Measurements from ENCODE around the gene WNK4. TPM values are rescaled to one million over a fixed set of nuclear protein-coding genes. Genes with fewer than 3 reads are reported as not detected.
A peak's percentile ranks its signal among the peaks of the same experiment; 100 is the strongest.

The WNK4 gene
- total RNA-seq, 4 donors from 2014 or later, result 0.13 to 0.45 TPM; not detected in 2

- Histone ChIP-seq H3K4me3 (replicated peaks in 1 of 3) (no peak overlapping the region), H3K9me3 (no peaks in the 10 kb centered on the region), H3K36me3 (peaks cover 33 to 36% of the 10 kb centered on the region in 2 donors), H3K4me1 (peaks cover 4 to 14% of the 10 kb centered on the region in 2 donors), H3K27ac (no peak overlapping the region), H3K27me3 (no peaks in the 10 kb centered on the region)
- intact Hi-C loops (cut with DNase I), result loop anchor here (10.0 kb wide), 1 partner anchor 86 kb away; no protein-coding TSS in a partner anchor
- no peak for DNase-seq
- TF ChIP-seq POLR2A (IDR thresholded peaks at IDR 0.05) (no peak), CTCF (IDR thresholded peaks at IDR 0.05) (no peak)
- 95 to 97% methylated on average over 7 of the region's 7 CpGs for WGBS, 2 donors
These were observed 40.8 kb downstream of the WNK4 start for GRCh38 chr17:42821176-42821575.

GRCh38 chr17:42827472-42827871, 47.1 kb downstream of the WNK4 start:
- intact Hi-C loops (cut with DNase I), result loop anchor here (10.0 kb wide), 1 partner anchor 93 kb away; no protein-coding TSS in a partner anchor
- WGBS, 2 donors, result 88 to 90% methylated on average over 1 of the region's 1 CpG
- Histone ChIP-seq H3K9me3 (no peaks in the 10 kb centered on the region), H3K36me3 (no peaks in the 10 kb centered on the region), H3K27me3 (no peaks in the 10 kb centered on the region), H3K4me1 (peaks cover 8 to 19% of the 10 kb centered on the region in 2 donors), H3K27ac (no peak overlapping the region), H3K4me3 (replicated peaks in 1 of 3) (no peak overlapping the region)
- no peak for DNase-seq
- no peak for TF ChIP-seq CTCF (IDR thresholded peaks at IDR 0.05)
- no peak for TF ChIP-seq POLR2A (IDR thresholded peaks at IDR 0.05)

GRCh38 chr17:42830971-42831370, 50.6 kb downstream of the WNK4 start:
- no peaks in the 10 kb centered on the region for H3K9me3 ChIP-seq
- no peak overlapping the region for H3K4me3 ChIP-seq (replicated peaks in 1 of 3)
- no peak overlapping the region for H3K27ac ChIP-seq
- intact Hi-C loops (cut with DNase I), result no loop called here
- H3K4me1 ChIP-seq, result peaks cover 13 to 15% of the 10 kb centered on the region in 2 donors
- no peaks in the 10 kb centered on the region for H3K27me3 ChIP-seq
- no peak for TF ChIP-seq POLR2A (IDR thresholded peaks at IDR 0.05)
- no peak for TF ChIP-seq CTCF (IDR thresholded peaks at IDR 0.05)
- no peak for DNase-seq
- peaks cover 0 to 6% of the 10 kb centered on the region in 2 donors for H3K36me3 ChIP-seq

- WGBS, 2 donors, result 51 to 54% methylated on average over 9 of the region's 9 CpGs
- Histone ChIP-seq H3K36me3 (peaks cover 9 to 15% of the 10 kb centered on the region in 2 donors), H3K4me1 (peaks cover 13 to 15% of the 10 kb centered on the region in 2 donors), H3K4me3 (replicated peaks in 1 of 3) (peak overlapping the region; percentile 74 to 91 (median 84)), H3K27ac (peak overlapping the region; percentile 57 to 80 (median 73)), H3K27me3 (no peaks in the 10 kb centered on the region), H3K9me3 (no peaks in the 10 kb centered on the region)
- TF ChIP-seq POLR2A (IDR thresholded peaks at IDR 0.05) (no peak), CTCF (IDR thresholded peaks at IDR 0.05) (no peak)
- no peak for DNase-seq
- intact Hi-C loops (cut with DNase I), result no loop called here
These were observed 52.0 kb downstream of the WNK4 start for GRCh38 chr17:42832213-42832933.

All from thyroid gland (tissue), 4 donors.